GM23338 (cell line): ENCODE data around the gene TAF1D. TPM values are rescaled to one million over a fixed set of nuclear protein-coding genes. Genes with fewer than 3 reads are reported as not detected.
A peak's percentile ranks its signal among the peaks of the same experiment; 100 is the strongest.

Experiments
- ATAC-seq: fragments of 200-7000 bp; cut with Tn5 transposase; 3 replicates; pipeline ENCODE4 v1.9.1; 2020
- DNase-seq: peaks from one replicate; pipeline ENCODE4 v3.0.0-alpha.2; 2015; ENCODE audit warnings: low spot score
- H2AFZ ChIP-seq: fragments of 200-600 bp; sonication (generic); 2 replicates; pipeline ENCODE4 v1.8.0; 2016; ENCODE audit warnings: antibody characterized with exemption, mild to moderate bottlenecking, moderate library complexity
- H3F3A ChIP-seq: fragments of 200-600 bp; sonication (generic); replicated peaks from 2 replicates; pipeline ENCODE4 v1.8.0; 2017; ENCODE audit warnings: antibody characterized with exemption, mixed run types, low read depth
- H3K27ac ChIP-seq: fragments of 200-600 bp; sonication (generic); 2 replicates; pipeline ENCODE4 v1.6.1; 2016; ENCODE audit warnings: low read depth
- H3K27me3 ChIP-seq: fragments of 200-600 bp; sonication (generic); 2 replicates; pipeline ENCODE4 v1.8.0; 2016; ENCODE audit warnings: mild to moderate bottlenecking, mixed run types, moderate library complexity; ENCODE audit not compliant: insufficient read depth
- H3K36me3 ChIP-seq: fragments of 200-600 bp; sonication (generic); 2 replicates; pipeline ENCODE4 v1.8.0; 2016; ENCODE audit warnings: mild to moderate bottlenecking; ENCODE audit not compliant: insufficient read depth
- H3K4me1 ChIP-seq: fragments of 200-600 bp; sonication (generic); 2 replicates; pipeline ENCODE4 v1.8.0; 2016; ENCODE audit warnings: mild to moderate bottlenecking, moderate library complexity; ENCODE audit not compliant: insufficient read depth
- H3K4me2 ChIP-seq: fragments of 200-600 bp; sonication (generic); 2 replicates; pipeline ENCODE4 v1.7.1; 2017; ENCODE audit warnings: mixed run types
- H3K4me3 ChIP-seq: fragments of 200-600 bp; sonication (generic); 2 replicates; pipeline ENCODE4 v1.6.1; 2016; ENCODE audit warnings: mixed run types
- H3K79me2 ChIP-seq: fragments of 200-600 bp; sonication (generic); replicated peaks from 2 replicates; pipeline ENCODE4 v1.8.0; 2017; ENCODE audit warnings: mild to moderate bottlenecking; ENCODE audit not compliant: insufficient read depth
- H3K9me2 ChIP-seq: fragments of 200-600 bp; sonication (generic); 2 replicates; pipeline ENCODE4 v1.8.0; 2017; ENCODE audit not compliant: insufficient read depth
- H4K20me1 ChIP-seq: fragments of 200-600 bp; sonication (generic); replicated peaks from 2 replicates; pipeline ENCODE4 v1.8.0; 2017; ENCODE audit warnings: mild to moderate bottlenecking; ENCODE audit not compliant: insufficient read depth
- H3K27ac Mint-ChIP-seq: 2 replicates; pipeline ENCODE4 v1.8.0; 2020; ENCODE audit warnings: inconsistent platforms, mild to moderate bottlenecking, moderate library complexity, mixed read lengths
- H3K27me3 Mint-ChIP-seq: 3 replicates; pipeline ENCODE4 v1.8.0; 2022; ENCODE audit warnings: low read depth, mild to moderate bottlenecking, moderate library complexity, mixed read lengths, inconsistent platforms; ENCODE audit not compliant: insufficient read depth, poor library complexity
- H3K36me3 Mint-ChIP-seq: 3 replicates; pipeline ENCODE4 v1.8.0; 2021; ENCODE audit warnings: low read depth, mild to moderate bottlenecking, inconsistent platforms, moderate library complexity, mixed read lengths
- H3K4me1 Mint-ChIP-seq: 3 replicates; pipeline ENCODE4 v1.8.0; 2020; ENCODE audit warnings: mild to moderate bottlenecking, inconsistent platforms, mixed read lengths
- H3K4me3 Mint-ChIP-seq: 3 replicates; pipeline ENCODE4 v1.8.0; 2021; ENCODE audit warnings: moderate library complexity, mild to moderate bottlenecking, inconsistent platforms, mixed read lengths
- H3K9me3 Mint-ChIP-seq: 3 replicates; pipeline ENCODE4 v1.8.0; 2020; ENCODE audit warnings: moderate library complexity, mild to moderate bottlenecking, inconsistent platforms, mixed read lengths
- POLR2AphosphoS5 ChIP-seq: IDR thresholded peaks from 2 replicates; pipeline ENCODE4 v1.6.1; 2016; ENCODE audit warnings: antibody characterized with exemption, low read depth
- STAT1 ChIP-seq: IDR thresholded peaks from one replicate; pipeline ENCODE4 v1.6.1; 2016; ENCODE audit warnings: antibody characterized with exemption; ENCODE audit not compliant: unreplicated experiment
- ZNF114 ChIP-seq: fragments of 250-450 bp; sonication (Bioruptor Pico); IDR thresholded peaks from 2 replicates; pipeline ENCODE4 v1.5.0; 2020; ENCODE audit warnings: mild to moderate bottlenecking, moderate library complexity
- ZNF331 ChIP-seq: fragments of 250-450 bp; sonication (Bioruptor Pico); IDR thresholded peaks from 2 replicates; pipeline ENCODE4 v1.5.0; 2020; ENCODE audit warnings: low read depth, mild to moderate bottlenecking, moderate library complexity
- polyA plus RNA-seq: library from polyadenylated mRNA; unstranded; fragments of >200 nt; fragmentation: Nextera tagmentation; extraction: Ambion mirVana; gene quantifications from 2 replicates; pipeline ENCODE4 v1.2.1, GENCODE V29; 2016
- total RNA-seq: library from RNA; depleted of rRNA; stranded (reverse); fragments of >200 nt; shearing (Covaris generic); gene quantifications from 2 replicates; pipeline ENCODE4 v1.2.3, GENCODE V29; 2014
- TF ChIP-seq, protein P1 (sequence below), 2 experiments: fragments of 200-600 bp in 1 of 2; sonication (generic) in 1 of 2; conservative IDR thresholded peaks; 2 replicates each; pipeline versions ENCODE4 v1.5.1 to v1.6.1; 2016 to 2017; ENCODE audit warnings: antibody characterized with exemption in 2 of 2, low read depth in 2 of 2, mild to moderate bottlenecking in 2 of 2, moderate library complexity in 1 of 2
- TF ChIP-seq, protein P2 (sequence below): fragments of 250-450 bp; sonication (Bioruptor Pico); IDR thresholded peaks from 2 replicates; pipeline ENCODE4 v1.5.0; 2020; ENCODE audit warnings: mild to moderate bottlenecking, moderate library complexity

Gene TAF1D
- total and polyA plus RNA-seq, 2 experiments from 2014 or later, result 240 to 246 TPM

DNA sequence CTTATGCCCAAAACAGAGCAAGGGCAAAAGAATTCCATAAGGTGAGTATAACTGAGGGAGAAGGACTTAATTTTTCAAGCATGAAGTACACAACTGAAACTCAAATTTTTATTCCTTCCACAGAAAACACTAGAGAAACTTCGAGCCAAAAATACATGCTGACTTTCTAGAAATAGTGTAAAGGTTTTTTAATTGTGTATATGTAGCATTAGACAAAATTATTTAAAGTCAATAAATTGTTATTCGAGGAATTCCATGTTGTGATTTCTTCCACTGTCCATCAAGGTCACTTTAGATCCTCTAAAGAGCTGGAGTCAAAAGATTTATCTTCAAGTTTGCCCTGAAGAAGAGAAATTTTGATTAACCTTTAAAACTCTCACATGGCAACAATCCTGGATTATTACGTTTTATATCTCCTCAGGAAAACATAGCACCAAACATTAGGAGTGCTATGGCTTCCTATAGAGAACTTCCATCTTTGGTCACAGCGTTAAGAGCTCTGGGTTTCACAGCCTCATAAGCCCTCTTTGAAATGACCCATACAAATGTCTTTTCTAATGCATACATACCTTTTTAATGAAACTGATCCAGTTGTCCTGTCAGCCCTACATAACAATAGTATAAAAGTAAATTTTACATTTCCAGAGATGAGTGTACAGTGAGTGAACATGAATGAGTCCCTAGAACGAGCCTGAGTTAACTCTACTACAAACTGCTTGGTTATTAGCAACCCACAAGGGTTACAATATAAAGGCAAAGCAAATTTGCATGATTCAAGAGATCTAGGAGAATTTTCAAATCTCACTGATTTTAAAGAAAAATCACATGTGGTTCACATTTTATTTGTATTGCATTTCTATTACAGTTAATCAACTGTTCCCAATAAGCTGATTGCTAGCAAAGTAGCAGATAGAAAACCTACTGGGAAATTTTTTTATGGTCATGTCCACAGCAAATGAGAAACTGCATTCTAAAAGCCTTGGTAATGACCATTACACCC is 10.9 kb downstream of the TAF1D start:
- Histone ChIP-seq H3K27ac (peak overlapping the region; percentile 58), H3K4me3 (no peak overlapping the region), H3F3A (peaks cover 73% of the 10 kb centered on the region), H3K27me3 (no peaks in the 10 kb centered on the region), H3K36me3 (peaks cover 65% of the 10 kb centered on the region), H2AFZ (no peak overlapping the region), H3K4me1 (no peaks in the 10 kb centered on the region), H3K4me2 (no peak overlapping the region), H4K20me1 (peaks cover 37% of the 10 kb centered on the region), H3K9me2 (no peaks in the 10 kb centered on the region), H3K79me2 (peaks cover 10% of the 10 kb centered on the region)
- H3K36me3 Mint-ChIP-seq, result peaks cover 89% of the 10 kb centered on the region
- H3K4me1 Mint-ChIP-seq, result peaks cover 3% of the 10 kb centered on the region; the same call in 1 of the 3 replicates
- no peaks in the 10 kb centered on the region; the same call in 2 of the 3 replicates for H3K9me3 Mint-ChIP-seq
- ATAC-seq (no peak), DNase-seq (no peak)
- H3K4me3 Mint-ChIP-seq, result no peak overlapping the region
- H3K27me3 Mint-ChIP-seq, result peaks cover 12% of the 10 kb centered on the region
- no peak overlapping the region for H3K27ac Mint-ChIP-seq
- TF ChIP-seq STAT1 (no peak), ZNF114 (CRISPR knock-in tag) (no peak), ZNF331 (CRISPR knock-in tag) (no peak), POLR2AphosphoS5 (peak; percentile 2; the same call in 1 of the 2 replicates)
- TF ChIP-seq, protein P1, sequence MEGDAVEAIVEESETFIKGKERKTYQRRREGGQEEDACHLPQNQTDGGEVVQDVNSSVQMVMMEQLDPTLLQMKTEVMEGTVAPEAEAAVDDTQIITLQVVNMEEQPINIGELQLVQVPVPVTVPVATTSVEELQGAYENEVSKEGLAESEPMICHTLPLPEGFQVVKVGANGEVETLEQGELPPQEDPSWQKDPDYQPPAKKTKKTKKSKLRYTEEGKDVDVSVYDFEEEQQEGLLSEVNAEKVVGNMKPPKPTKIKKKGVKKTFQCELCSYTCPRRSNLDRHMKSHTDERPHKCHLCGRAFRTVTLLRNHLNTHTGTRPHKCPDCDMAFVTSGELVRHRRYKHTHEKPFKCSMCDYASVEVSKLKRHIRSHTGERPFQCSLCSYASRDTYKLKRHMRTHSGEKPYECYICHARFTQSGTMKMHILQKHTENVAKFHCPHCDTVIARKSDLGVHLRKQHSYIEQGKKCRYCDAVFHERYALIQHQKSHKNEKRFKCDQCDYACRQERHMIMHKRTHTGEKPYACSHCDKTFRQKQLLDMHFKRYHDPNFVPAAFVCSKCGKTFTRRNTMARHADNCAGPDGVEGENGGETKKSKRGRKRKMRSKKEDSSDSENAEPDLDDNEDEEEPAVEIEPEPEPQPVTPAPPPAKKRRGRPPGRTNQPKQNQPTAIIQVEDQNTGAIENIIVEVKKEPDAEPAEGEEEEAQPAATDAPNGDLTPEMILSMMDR (conservative IDR thresholded peaks at IDR 0.05; ENCODE audit: low read depth in 2 of 2), result no peak

DNA sequence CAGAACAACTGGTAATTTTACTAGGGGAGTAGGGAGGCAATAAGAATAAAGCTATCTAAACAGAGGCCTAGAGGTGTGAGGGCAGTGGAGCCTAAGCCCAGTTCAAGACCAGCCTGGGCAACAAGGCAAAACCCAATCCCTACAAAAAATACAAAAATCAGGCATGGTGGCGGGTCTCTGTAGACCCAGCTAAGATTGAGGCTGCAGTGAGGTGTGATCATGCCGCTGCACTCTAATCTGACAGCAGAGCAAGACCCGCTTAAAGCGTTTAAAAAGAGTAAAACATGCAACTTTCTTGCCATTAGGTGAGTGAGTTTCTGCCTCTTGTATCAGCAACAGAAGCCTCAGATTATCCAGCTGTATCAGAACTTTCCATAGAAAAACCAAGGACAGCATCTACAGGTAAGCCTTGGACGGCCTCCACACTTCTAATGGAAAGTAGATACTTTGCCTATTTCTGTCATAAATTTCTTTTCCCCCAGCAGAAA is 12.1 kb downstream of the TAF1D start:
- Histone ChIP-seq H3K4me3 (no peak overlapping the region), H4K20me1 (peaks cover 24% of the 10 kb centered on the region), H3K4me2 (no peak overlapping the region), H3K27ac (peak overlapping the region; percentile 58), H3F3A (peaks cover 61% of the 10 kb centered on the region), H3K79me2 (no peaks in the 10 kb centered on the region), H3K27me3 (no peaks in the 10 kb centered on the region), H3K36me3 (peaks cover 55% of the 10 kb centered on the region), H3K9me2 (no peaks in the 10 kb centered on the region), H3K4me1 (no peaks in the 10 kb centered on the region), H2AFZ (no peak overlapping the region)
- DNase-seq (peak; percentile 22), ATAC-seq (peak; percentile 57)
- H3K27me3 Mint-ChIP-seq, result peaks cover 12% of the 10 kb centered on the region
- peak overlapping the region; percentile 27 for H3K27ac Mint-ChIP-seq
- peaks cover 87% of the 10 kb centered on the region for H3K36me3 Mint-ChIP-seq
- H3K4me3 Mint-ChIP-seq, result no peak overlapping the region
- TF ChIP-seq POLR2AphosphoS5, result peak; percentile 62
- TF ChIP-seq, protein P2, sequence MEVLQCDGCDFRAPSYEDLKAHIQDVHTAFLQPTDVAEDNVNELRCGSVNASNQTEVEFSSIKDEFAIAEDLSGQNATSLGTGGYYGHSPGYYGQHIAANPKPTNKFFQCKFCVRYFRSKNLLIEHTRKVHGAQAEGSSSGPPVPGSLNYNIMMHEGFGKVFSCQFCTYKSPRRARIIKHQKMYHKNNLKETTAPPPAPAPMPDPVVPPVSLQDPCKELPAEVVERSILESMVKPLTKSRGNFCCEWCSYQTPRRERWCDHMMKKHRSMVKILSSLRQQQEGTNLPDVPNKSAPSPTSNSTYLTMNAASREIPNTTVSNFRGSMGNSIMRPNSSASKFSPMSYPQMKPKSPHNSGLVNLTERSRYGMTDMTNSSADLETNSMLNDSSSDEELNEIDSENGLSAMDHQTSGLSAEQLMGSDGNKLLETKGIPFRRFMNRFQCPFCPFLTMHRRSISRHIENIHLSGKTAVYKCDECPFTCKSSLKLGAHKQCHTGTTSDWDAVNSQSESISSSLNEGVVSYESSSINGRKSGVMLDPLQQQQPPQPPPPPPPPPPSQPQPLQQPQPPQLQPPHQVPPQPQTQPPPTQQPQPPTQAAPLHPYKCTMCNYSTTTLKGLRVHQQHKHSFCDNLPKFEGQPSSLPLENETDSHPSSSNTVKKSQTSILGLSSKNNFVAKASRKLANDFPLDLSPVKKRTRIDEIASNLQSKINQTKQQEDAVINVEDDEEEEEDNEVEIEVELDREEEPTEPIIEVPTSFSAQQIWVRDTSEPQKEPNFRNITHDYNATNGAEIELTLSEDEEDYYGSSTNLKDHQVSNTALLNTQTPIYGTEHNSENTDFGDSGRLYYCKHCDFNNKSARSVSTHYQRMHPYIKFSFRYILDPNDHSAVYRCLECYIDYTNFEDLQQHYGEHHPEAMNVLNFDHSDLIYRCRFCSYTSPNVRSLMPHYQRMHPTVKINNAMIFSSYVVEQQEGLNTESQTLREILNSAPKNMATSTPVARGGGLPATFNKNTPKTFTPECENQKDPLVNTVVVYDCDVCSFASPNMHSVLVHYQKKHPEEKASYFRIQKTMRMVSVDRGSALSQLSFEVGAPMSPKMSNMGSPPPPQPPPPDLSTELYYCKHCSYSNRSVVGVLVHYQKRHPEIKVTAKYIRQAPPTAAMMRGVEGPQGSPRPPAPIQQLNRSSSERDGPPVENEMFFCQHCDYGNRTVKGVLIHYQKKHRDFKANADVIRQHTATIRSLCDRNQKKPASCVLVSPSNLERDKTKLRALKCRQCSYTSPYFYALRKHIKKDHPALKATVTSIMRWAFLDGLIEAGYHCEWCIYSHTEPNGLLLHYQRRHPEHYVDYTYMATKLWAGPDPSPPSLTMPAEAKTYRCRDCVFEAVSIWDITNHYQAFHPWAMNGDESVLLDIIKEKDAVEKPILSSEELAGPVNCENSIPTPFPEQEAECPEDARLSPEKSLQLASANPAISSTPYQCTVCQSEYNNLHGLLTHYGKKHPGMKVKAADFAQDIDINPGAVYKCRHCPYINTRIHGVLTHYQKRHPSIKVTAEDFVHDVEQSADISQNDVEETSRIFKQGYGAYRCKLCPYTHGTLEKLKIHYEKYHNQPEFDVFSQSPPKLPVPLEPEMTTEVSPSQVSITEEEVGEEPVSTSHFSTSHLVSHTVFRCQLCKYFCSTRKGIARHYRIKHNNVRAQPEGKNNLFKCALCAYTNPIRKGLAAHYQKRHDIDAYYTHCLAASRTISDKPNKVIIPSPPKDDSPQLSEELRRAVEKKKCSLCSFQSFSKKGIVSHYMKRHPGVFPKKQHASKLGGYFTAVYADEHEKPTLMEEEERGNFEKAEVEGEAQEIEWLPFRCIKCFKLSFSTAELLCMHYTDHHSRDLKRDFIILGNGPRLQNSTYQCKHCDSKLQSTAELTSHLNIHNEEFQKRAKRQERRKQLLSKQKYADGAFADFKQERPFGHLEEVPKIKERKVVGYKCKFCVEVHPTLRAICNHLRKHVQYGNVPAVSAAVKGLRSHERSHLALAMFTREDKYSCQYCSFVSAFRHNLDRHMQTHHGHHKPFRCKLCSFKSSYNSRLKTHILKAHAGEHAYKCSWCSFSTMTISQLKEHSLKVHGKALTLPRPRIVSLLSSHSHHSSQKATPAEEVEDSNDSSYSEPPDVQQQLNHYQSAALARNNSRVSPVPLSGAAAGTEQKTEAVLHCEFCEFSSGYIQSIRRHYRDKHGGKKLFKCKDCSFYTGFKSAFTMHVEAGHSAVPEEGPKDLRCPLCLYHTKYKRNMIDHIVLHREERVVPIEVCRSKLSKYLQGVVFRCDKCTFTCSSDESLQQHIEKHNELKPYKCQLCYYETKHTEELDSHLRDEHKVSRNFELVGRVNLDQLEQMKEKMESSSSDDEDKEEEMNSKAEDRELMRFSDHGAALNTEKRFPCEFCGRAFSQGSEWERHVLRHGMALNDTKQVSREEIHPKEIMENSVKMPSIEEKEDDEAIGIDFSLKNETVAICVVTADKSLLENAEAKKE, result no peak
- no peaks in the 10 kb centered on the region for H3K4me1 Mint-ChIP-seq
- H3K9me3 Mint-ChIP-seq, result no peaks in the 10 kb centered on the region; the same call in 2 of the 3 replicates
